ENCODE measurements around the gene MRPS11.

Gene MRPS11

GRCh38 chr15:88441076-88441730, 26.3 kb upstream of the MRPS11 start:
- H3K4me1 ChIP-seq (ENCODE audit: control insufficient read depth, insufficient read depth, low read length): no peaks in the 10 kb centered on the region

GRCh38 chr15:88447206-88447605, 20.3 kb upstream of the MRPS11 start:
- no peaks in the 10 kb centered on the region for H3K4me1 ChIP-seq (ENCODE audit: control insufficient read depth, insufficient read depth, low read length)
- H3K4me3 ChIP-seq (ENCODE audit: low read length): no peak overlapping the region
- H3K27me3 ChIP-seq (ENCODE audit: control insufficient read depth, insufficient read depth, low read length): no peaks in the 10 kb centered on the region
- H3K36me3 ChIP-seq (ENCODE audit: control insufficient read depth, insufficient read depth, low read length): no peaks in the 10 kb centered on the region
- no peak overlapping the region for H3K9ac ChIP-seq (ENCODE audit: low read length)
- H3K9me3 ChIP-seq (ENCODE audit: control insufficient read depth, low read length): no peaks in the 10 kb centered on the region

More at GRCh38 chr15:88441076-88441730, 26.3 kb upstream of the MRPS11 start:
- Histone ChIP-seq H3K9ac (ENCODE audit: low read length) (no peak overlapping the region), H3K36me3 (ENCODE audit: control insufficient read depth, insufficient read depth, low read length) (no peaks in the 10 kb centered on the region), H3K9me3 (ENCODE audit: control insufficient read depth, low read length) (no peaks in the 10 kb centered on the region), H3K27me3 (ENCODE audit: control insufficient read depth, insufficient read depth, low read length) (no peaks in the 10 kb centered on the region), H3K4me3 (ENCODE audit: low read length) (no peak overlapping the region)

GRCh38 chr15:88447741-88448140, 19.8 kb upstream of the MRPS11 start:
- Histone ChIP-seq H3K27me3 (ENCODE audit: control insufficient read depth, insufficient read depth, low read length) (no peaks in the 10 kb centered on the region), H3K4me1 (ENCODE audit: control insufficient read depth, insufficient read depth, low read length) (no peaks in the 10 kb centered on the region), H3K36me3 (ENCODE audit: control insufficient read depth, insufficient read depth, low read length) (no peaks in the 10 kb centered on the region), H3K4me3 (ENCODE audit: low read length) (no peak overlapping the region), H3K9me3 (ENCODE audit: control insufficient read depth, low read length) (no peaks in the 10 kb centered on the region), H3K9ac (ENCODE audit: low read length) (no peak overlapping the region)

- Histone ChIP-seq H3K27me3 (ENCODE audit: control insufficient read depth, insufficient read depth, low read length) (no peaks in the 10 kb centered on the region), H3K4me1 (ENCODE audit: control insufficient read depth, insufficient read depth, low read length) (no peaks in the 10 kb centered on the region), H3K4me3 (ENCODE audit: low read length) (no peak overlapping the region), H3K9me3 (ENCODE audit: control insufficient read depth, low read length) (no peaks in the 10 kb centered on the region), H3K36me3 (ENCODE audit: control insufficient read depth, insufficient read depth, low read length) (no peaks in the 10 kb centered on the region), H3K9ac (ENCODE audit: low read length) (no peak overlapping the region)
These were observed 18.5 kb upstream of the MRPS11 start for GRCh38 chr15:88448991-88449461.

GRCh38 chr15:88449581-88449980, 17.9 kb upstream of the MRPS11 start:
- Histone ChIP-seq H3K27me3 (ENCODE audit: control insufficient read depth, insufficient read depth, low read length) (no peaks in the 10 kb centered on the region), H3K9me3 (ENCODE audit: control insufficient read depth, low read length) (no peaks in the 10 kb centered on the region), H3K36me3 (ENCODE audit: control insufficient read depth, insufficient read depth, low read length) (no peaks in the 10 kb centered on the region), H3K4me1 (ENCODE audit: control insufficient read depth, insufficient read depth, low read length) (peaks cover under 1% of the 10 kb centered on the region), H3K9ac (ENCODE audit: low read length) (no peak overlapping the region), H3K4me3 (ENCODE audit: low read length) (no peak overlapping the region)

- Histone ChIP-seq H3K9me3 (ENCODE audit: control insufficient read depth, low read length) (no peaks in the 10 kb centered on the region), H3K9ac (ENCODE audit: low read length) (no peak overlapping the region), H3K4me3 (ENCODE audit: low read length) (no peak overlapping the region), H3K36me3 (ENCODE audit: control insufficient read depth, insufficient read depth, low read length) (no peaks in the 10 kb centered on the region), H3K4me1 (ENCODE audit: control insufficient read depth, insufficient read depth, low read length) (peaks cover 7% of the 10 kb centered on the region), H3K27me3 (ENCODE audit: control insufficient read depth, insufficient read depth, low read length) (no peaks in the 10 kb centered on the region)
These were observed 17.2 kb upstream of the MRPS11 start for GRCh38 chr15:88450125-88450798.

GRCh38 chr15:88453651-88454050, 13.9 kb upstream of the MRPS11 start:
- H3K9me3 ChIP-seq (ENCODE audit: control insufficient read depth, low read length): no peaks in the 10 kb centered on the region
- no peak overlapping the region for H3K4me3 ChIP-seq (ENCODE audit: low read length)
- peaks cover 5% of the 10 kb centered on the region for H3K36me3 ChIP-seq (ENCODE audit: control insufficient read depth, insufficient read depth, low read length)
- H3K4me1 ChIP-seq (ENCODE audit: control insufficient read depth, insufficient read depth, low read length): peaks cover 8% of the 10 kb centered on the region
- no peak overlapping the region for H3K9ac ChIP-seq (ENCODE audit: low read length)
- H3K27me3 ChIP-seq (ENCODE audit: control insufficient read depth, insufficient read depth, low read length): no peaks in the 10 kb centered on the region

- Histone ChIP-seq H3K36me3 (ENCODE audit: control insufficient read depth, insufficient read depth, low read length) (peaks cover 5% of the 10 kb centered on the region), H3K27me3 (ENCODE audit: control insufficient read depth, insufficient read depth, low read length) (no peaks in the 10 kb centered on the region), H3K4me3 (ENCODE audit: low read length) (no peak overlapping the region), H3K9me3 (ENCODE audit: control insufficient read depth, low read length) (no peaks in the 10 kb centered on the region), H3K9ac (ENCODE audit: low read length) (no peak overlapping the region), H3K4me1 (ENCODE audit: control insufficient read depth, insufficient read depth, low read length) (peaks cover 8% of the 10 kb centered on the region)
These were observed 13.3 kb upstream of the MRPS11 start for GRCh38 chr15:88454236-88454635.

GRCh38 chr15:88454867-88455810, 12.4 kb upstream of the MRPS11 start:
- Histone ChIP-seq H3K9ac (ENCODE audit: low read length) (no peak overlapping the region), H3K27me3 (ENCODE audit: control insufficient read depth, insufficient read depth, low read length) (no peaks in the 10 kb centered on the region), H3K9me3 (ENCODE audit: control insufficient read depth, low read length) (no peaks in the 10 kb centered on the region), H3K4me3 (ENCODE audit: low read length) (no peak overlapping the region), H3K4me1 (ENCODE audit: control insufficient read depth, insufficient read depth, low read length) (peaks cover 8% of the 10 kb centered on the region), H3K36me3 (ENCODE audit: control insufficient read depth, insufficient read depth, low read length) (peaks cover 5% of the 10 kb centered on the region)

GRCh38 chr15:88456733-88457132, 10.8 kb upstream of the MRPS11 start:
- no peak overlapping the region for H3K9ac ChIP-seq (ENCODE audit: low read length)
- no peaks in the 10 kb centered on the region for H3K27me3 ChIP-seq (ENCODE audit: control insufficient read depth, insufficient read depth, low read length)
- H3K4me1 ChIP-seq (ENCODE audit: control insufficient read depth, insufficient read depth, low read length): peaks cover 8% of the 10 kb centered on the region
- peaks cover 5% of the 10 kb centered on the region for H3K36me3 ChIP-seq (ENCODE audit: control insufficient read depth, insufficient read depth, low read length)
- H3K4me3 ChIP-seq (ENCODE audit: low read length): no peak overlapping the region
- no peaks in the 10 kb centered on the region for H3K9me3 ChIP-seq (ENCODE audit: control insufficient read depth, low read length)

- Histone ChIP-seq H3K9ac (ENCODE audit: low read length) (no peak overlapping the region), H3K9me3 (ENCODE audit: control insufficient read depth, low read length) (no peaks in the 10 kb centered on the region), H3K4me1 (ENCODE audit: control insufficient read depth, insufficient read depth, low read length) (peaks cover 6% of the 10 kb centered on the region), H3K36me3 (ENCODE audit: control insufficient read depth, insufficient read depth, low read length) (no peaks in the 10 kb centered on the region), H3K27me3 (ENCODE audit: control insufficient read depth, insufficient read depth, low read length) (no peaks in the 10 kb centered on the region), H3K4me3 (ENCODE audit: low read length) (no peak overlapping the region)
These were observed 3.5 kb upstream of the MRPS11 start for GRCh38 chr15:88463870-88464532.
